ENCODE measurements around the gene NRGN.
A peak's percentile ranks its signal among the peaks of the same experiment; 100 is the strongest.

Gene NRGN

DNA sequence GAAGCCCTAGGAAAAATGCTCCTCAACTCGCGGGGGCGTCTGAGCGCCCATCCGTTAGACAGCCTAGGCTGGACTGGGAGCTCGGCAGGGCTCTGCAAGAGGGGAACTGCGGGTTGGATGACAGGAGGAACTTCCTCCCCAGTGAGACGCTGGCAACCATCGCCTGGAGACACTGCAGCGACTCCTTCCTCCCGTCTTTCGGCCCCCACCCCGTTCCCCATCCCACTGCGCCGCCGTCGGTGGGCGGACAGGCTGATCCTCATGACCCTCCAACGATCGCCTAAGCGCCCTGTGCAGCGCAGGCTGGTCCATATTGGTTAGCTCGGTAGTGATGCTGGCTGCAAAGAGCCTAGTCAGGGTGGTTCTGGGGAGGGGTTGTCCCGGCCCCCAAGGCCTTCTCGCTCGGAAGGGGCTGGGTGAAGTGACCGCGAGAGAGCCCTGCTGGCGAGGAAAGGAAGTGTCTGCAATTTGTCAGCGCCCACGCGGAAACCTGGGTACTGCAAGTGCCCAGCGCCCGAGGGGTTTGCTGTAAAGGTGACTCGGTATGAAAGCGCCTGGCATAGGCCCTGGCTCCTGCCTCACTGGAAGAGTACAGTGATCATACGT lies 638 bp downstream of the NRGN start:
- DNase-seq (ENCODE audit: low read depth in 3 of 3): peak in 2 of 3 experiments; percentile 31 to 64

DNA sequence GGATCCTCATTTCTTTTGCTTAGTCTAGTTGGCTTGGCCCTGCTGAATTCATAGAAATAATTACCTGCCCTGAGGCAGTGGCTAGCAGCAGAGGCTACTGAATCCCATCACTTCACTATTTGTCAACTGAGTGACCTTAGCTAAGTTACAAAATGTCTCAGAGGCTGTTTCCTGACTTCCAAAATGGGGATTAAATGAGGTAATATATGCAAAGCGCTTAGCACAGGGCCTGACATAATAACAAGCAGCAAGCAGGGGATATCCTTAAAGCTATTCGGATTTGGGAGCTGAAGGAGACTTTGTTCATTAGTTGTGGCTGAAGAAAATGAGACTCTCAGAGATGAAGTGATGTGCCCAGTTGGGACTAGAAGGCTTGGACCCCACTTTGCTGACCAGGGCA lies 2.8 kb downstream of the NRGN start:
- no peak for DNase-seq (ENCODE audit: low read depth in 3 of 3)

DNA sequence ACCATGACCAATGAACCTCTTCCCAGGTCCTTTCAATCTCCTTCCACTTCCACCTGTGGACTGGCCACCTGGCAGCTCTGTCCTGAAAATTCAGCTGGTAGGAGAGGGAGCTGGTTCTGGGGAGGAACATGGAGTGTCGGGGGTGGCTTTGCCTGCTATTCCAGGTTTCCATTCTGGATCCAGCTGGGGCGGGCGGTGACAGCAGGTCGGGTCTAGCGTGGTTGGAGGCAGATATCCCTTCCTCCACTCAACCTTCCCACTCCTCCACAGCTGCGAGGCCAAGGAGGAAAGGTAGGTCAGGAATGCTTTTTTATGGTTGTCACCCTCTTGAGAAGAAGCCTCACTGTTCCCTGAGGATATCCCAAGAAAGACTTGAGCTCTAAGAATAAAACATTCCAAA lies 3.3 kb downstream of the NRGN start:
- no peak for DNase-seq (ENCODE audit: low read depth in 3 of 3)

DNA sequence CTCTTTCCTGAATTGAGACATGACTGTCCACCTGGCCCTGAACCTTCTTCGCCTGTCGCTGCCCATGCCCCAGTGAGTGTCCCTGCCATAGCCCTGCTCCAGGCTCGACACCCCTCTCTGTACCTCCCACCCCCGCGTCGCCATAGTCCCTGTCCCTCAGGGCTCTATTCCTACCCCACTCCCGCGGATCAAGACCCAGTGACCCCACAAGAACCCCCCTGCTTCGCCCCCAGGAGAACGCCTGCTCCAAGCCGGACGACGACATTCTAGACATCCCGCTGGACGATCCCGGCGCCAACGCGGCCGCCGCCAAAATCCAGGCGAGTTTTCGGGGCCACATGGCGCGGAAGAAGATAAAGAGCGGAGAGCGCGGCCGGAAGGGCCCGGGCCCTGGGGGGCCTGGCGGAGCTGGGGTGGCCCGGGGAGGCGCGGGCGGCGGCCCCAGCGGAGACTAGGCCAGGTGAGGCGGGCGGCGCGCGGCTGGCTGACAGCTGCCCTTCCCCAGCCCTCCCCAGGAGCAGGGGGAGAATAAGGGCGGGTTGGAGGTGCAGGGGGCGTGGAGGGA lies 5.6 kb downstream of the NRGN start:
- no peak for DNase-seq (ENCODE audit: low read depth in 3 of 3)

DNA sequence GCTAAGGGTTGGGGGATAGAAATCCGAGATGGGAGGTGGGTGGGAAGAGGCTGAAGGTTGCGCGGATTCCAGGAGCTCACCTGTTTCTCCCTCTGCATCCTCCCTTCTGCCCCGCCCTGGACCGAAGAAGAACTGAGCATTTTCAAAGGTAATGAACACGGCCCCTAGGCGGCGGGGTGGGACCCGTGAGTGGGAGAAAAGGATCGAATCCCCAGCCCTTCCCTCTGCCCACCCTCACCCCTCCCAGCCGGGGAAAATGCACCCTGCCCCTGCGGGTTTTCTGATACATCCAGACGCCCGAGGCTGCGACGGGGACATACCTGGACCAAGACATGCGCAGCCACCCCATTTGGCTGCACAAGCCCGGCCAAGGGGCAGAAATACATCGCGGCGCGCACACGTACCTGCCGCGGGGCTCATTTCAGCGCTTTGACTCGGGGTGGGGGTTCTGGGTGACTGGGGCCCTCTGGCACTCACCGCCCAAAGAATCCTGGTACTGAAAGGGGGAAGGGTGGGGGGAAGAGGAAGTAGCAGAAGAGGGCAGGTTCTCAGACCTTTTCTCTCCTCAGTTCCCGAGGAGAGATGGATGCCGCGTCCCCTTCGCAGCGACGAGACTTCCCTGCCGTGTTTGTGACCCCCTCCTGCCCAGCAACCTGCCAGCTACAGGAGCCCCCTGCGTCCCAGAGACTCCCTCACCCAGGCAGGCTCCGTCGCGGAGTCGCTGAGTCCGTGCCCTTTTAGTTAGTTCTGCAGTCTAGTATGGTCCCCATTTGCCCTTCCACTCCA lies 6.3 kb downstream of the NRGN start:
- no peak for DNase-seq (ENCODE audit: low read depth in 3 of 3)

DNA sequence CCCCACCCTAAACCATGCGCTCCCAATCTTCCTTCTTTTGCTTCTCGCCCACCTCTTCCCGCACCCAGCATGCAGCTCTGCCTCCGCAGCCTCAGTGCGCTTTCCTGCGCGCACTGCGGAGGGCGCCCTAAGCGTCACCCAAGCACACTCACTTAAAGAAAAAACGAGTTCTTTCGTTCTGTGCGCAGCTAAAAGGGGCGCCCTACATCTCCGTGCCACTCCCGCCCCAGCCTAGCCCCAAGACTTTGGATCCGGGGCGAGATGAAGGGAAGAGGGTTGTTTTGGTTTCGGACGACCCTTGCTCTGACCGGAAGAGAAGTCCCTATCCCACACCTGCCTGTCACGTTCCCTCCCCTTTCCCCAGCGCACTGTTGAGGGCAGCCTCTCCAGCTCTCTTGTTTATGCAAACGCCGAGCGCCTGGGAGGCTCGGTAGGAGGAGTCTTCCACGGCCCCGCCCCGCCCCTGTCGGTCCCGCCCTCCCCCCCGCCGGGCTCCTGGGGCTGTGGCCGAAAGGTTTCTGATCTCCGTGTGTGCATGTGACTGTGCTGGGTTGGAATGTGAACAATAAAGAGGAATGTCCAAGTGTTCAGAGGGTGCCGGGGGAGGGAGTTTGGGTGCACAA lies 7.0 kb downstream of the NRGN start:
- peak; percentile 50 to 75 (median 53) for DNase-seq (ENCODE audit: low read depth in 3 of 3)

DNA sequence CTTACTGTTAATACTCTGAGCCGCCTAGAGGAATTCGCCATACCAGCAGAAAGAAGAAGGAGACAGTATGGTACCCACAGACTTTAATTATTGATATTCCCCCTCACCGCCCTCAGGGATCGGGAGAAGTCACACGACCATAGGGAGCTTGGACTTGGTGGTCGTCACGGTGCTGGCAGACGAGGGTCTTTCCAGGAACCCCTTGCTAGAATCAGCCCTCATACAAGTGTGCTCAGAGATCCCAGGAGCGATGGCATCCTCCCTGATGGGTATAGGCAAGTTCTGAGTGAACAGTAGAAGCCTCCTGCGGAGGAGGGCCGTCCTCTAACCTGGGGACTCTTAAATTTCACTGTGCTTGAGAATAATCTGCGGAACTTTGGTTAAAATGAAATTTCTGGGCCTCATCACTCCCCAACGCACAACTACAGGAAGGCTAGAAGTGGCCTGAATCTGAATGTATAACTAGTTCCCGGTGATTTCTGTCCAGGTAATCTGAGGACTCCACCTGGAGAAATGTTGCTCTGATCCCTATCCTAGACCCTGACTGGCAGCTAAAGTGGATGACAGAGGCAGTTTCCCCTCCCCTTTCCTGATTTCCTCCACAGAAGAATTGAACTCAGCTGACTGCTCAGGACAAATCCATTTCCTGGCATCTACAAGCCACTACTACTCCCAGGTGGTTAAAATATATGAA lies 7.8 kb downstream of the NRGN start:
- no peak for DNase-seq (ENCODE audit: low read depth in 3 of 3)

DNA sequence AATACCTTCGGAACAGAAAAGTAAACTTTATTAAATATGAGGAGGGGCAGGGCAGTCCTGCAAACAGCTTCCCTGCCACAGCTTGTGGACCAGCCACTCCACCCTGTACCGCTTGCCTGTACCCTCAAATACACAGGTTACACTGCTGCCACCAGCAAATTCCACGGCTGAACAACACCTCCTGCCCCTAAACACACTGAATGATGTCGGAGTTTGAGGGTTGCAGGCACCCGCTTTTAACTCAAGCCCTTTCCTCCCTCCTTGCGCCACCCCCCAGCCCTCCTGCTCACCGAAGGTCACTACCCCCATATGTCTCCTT lies 8.3 kb downstream of the NRGN start:
- DNase-seq (ENCODE audit: low read depth in 3 of 3): no peak

DNA sequence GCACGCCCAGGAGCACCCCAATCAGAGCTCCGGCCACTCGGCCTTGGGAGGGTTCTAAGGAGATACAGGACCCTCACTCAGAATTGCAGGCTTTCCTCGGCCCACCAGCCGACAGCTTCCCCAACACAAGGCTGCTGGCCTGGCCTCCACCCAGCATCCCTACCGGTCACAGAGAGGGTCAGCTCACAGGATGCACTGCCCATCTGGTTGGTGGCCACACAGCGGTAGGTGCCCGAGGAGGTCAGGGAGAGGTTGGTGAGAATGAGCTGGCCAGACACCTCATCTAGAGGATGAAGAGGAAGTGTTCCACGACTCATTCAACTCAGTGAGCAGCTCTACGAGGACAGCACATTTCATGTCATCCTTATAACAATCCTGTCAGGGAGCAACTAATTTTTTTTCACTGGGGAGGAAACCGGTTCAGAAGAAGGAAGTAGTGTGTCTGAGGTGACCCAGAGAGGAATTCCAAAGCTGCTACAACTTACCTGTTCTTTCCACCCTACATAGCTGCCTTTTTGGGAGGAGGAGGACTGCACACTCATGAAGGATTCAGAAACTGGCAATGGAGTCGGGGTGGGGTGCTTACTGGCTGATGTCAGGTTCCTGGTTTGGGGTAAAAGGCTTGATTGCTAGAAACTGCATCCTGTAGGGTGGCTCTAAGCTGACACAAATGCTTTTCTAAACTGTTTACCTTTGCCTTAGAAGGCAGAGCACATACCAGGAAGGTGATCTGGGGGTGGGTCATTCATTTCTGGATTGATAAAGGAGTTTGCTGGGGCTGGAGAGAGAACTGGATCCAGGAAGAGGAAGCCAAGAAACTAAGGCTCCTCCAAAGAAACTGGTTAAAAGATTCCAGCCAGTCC lies 9.0 kb downstream of the NRGN start:
- DNase-seq (ENCODE audit: low read depth in 3 of 3): no peak

- DNase-seq (ENCODE audit: low read depth in 3 of 3): no peak
Observed at GRCh38 chr11:124749912-124750311, 10.2 kb downstream of the NRGN start.

GRCh38 chr11:124751391-124751740 lies 11.6 kb downstream of the NRGN start:
- DNase-seq (ENCODE audit: low read depth in 3 of 3): no peak

GRCh38 chr11:124751741-124752470 lies 12.2 kb downstream of the NRGN start, which contains the start of gene VSIG2:
TSS of gene VSIG2 (minus strand) at chr11:124752255. CDS start at chr11:124752137, 118 bp downstream.
- DNase-seq (ENCODE audit: low read depth in 3 of 3): no peak

GRCh38 chr11:124752471-124753102 lies 12.8 kb downstream of the NRGN start:
- DNase-seq (ENCODE audit: low read depth in 3 of 3): no peak

DNA sequence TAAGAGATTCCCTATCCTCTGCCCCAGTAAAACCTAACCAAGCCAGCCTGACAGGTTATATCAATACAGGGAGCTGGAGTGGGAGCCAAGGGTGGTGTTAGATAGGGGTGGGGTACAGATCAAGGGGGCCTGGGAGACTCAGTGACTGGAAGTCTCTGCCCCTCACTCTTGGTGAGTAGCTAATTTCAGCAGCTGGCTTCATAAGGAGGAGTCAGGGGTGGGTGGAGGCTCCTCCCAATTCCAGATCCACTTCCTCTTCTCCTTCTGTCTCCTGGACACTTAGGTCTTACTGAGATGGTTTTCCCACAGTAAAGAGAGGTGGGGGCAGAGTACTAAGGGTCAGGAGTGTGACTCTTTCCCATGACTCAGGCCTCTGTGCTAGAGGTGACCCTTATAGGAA lies 13.5 kb downstream of the NRGN start:
- DNase-seq (ENCODE audit: low read depth in 3 of 3): no peak

- no peak for DNase-seq (ENCODE audit: low read depth in 3 of 3)
Observed at GRCh38 chr11:124753624-124754023, 13.9 kb downstream of the NRGN start.

- no peak for DNase-seq (ENCODE audit: low read depth in 3 of 3)
Observed at GRCh38 chr11:124754309-124754708, 14.6 kb downstream of the NRGN start.

DNA sequence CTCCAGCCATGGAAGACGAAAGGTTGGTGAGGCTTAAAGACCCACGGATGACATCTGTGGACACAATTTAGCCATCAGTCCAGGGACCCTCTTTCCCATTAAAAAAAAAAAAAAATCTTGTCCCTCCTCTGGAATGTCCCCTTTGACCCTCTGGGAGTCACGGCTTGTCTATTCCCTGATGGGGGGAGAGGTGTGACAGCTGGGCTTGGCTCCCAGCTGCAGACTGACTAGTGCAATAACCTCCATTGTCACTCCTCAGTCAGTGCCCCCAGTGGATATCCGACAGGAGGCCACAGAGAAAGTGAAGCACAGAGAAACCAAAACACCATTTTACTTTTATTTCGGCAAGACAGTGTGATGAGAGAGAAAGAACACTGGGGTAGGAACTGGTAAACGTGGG lies 15.0 kb downstream of the NRGN start:
- no peak for DNase-seq (ENCODE audit: low read depth in 3 of 3)

GRCh38 chr11:124756033-124756752 lies 16.5 kb downstream of the NRGN start:
- no peak for DNase-seq (ENCODE audit: low read depth in 3 of 3)

GRCh38 chr11:124756753-124757227 lies 17.0 kb downstream of the NRGN start:
- no peak for DNase-seq (ENCODE audit: low read depth in 3 of 3)

Measured in stimulated activated CD4-positive, alpha-beta T cell treated with anti-CD3 and anti-CD28 coated beads, TNF-alpha, amount 100 ng/mL, for 24 hours (primary cell).